Panc1 (cell line): ENCODE results near the gene NAPA. TPM values are rescaled to one million over a fixed set of nuclear protein-coding genes. Genes with fewer than 3 reads are reported as not detected.

Source experiments
- ATAC-seq: fragments of 200-7000 bp; cut with Tn5 transposase; 2 replicates; pipeline ENCODE4 v1.9.1; 2020; ENCODE audit warnings: mild to moderate bottlenecking, moderate library complexity
- BruUV-seq: library from RNA; stranded (reverse); fragments of 400-500 nt; replicated peaks from 2 replicates; lab custom pipeline; 2021; lab: Mats Ljungman, UMichigan
- CTCF ChIA-PET: fragments of 300-600 bp; sonication (Branson Sonifier 250); formaldehyde crosslinking; loops from one replicate; lab custom pipeline; 2022; ENCODE audit warnings: antibody characterized with exemption; lab: Charles Lee
- POLR2A ChIA-PET: fragments of 300-600 bp; sonication (Branson Sonifier 250); formaldehyde crosslinking; loops from one replicate; lab custom pipeline; 2022; ENCODE audit warnings: antibody characterized with exemption; lab: Charles Lee
- DNase-seq: peaks from one replicate; pipeline ENCODE4 v3.0.0-alpha.2; 2010; ENCODE audit warnings: low read depth, low spot score
- H3K27ac ChIP-seq: 2 replicates; pipeline ENCODE4 v1.5.1; 2011; ENCODE audit warnings: mild to moderate bottlenecking, low read length, inconsistent platforms
- H3K27me3 ChIP-seq: fragments of 200-500 bp; sonication (Bioruptor generic); 2 replicates; pipeline ENCODE4 v1.6.0; 2014; ENCODE audit warnings: low read length, inconsistent platforms; ENCODE audit not compliant: control insufficient read depth, insufficient read depth
- H3K36me3 ChIP-seq: fragments of 200-500 bp; sonication (Bioruptor generic); 2 replicates; pipeline ENCODE4 v1.5.1; 2014; ENCODE audit warnings: inconsistent platforms, mild to moderate bottlenecking, low read length, moderate library complexity; ENCODE audit not compliant: control insufficient read depth, insufficient read depth
- H3K4me1 ChIP-seq: 2 replicates; pipeline ENCODE4 v1.5.1; 2011; ENCODE audit warnings: inconsistent platforms, mild to moderate bottlenecking, low read length, moderate library complexity; ENCODE audit not compliant: control insufficient read depth, insufficient read depth
- H3K4me3 ChIP-seq, 2 experiments: 2 replicates each; pipeline ENCODE4 v1.5.1; 2011 to 2012; ENCODE audit warnings: low read depth in 2 of 2, low read length in 2 of 2, mild to moderate bottlenecking in 2 of 2, inconsistent platforms in 1 of 2, moderate library complexity in 1 of 2
- H3K9me3 ChIP-seq: fragments of 200-500 bp; sonication (Bioruptor generic); 2 replicates; pipeline ENCODE4 v1.5.1; 2014; ENCODE audit warnings: low read depth, mild to moderate bottlenecking, inconsistent platforms, low read length, moderate library complexity; ENCODE audit not compliant: control insufficient read depth, insufficient read depth
- POLR2AphosphoS5 ChIP-seq: IDR thresholded peaks from 2 replicates; pipeline ENCODE4 v1.6.1; 2012; ENCODE audit warnings: mild to moderate bottlenecking, low read depth, low read length, moderate library complexity
- REST ChIP-seq, 2 experiments: IDR thresholded peaks; 2 replicates each; pipeline ENCODE4 v1.6.1; 2011 to 2012; ENCODE audit warnings: low read depth in 2 of 2, control low read depth in 1 of 2, low read length in 1 of 2, mild to moderate bottlenecking in 1 of 2, moderate library complexity in 1 of 2; ENCODE audit not compliant: insufficient read depth in 1 of 2
- SIN3A ChIP-seq: IDR thresholded peaks from 2 replicates; pipeline ENCODE4 v1.6.1; 2012; ENCODE audit warnings: low read depth, mild to moderate bottlenecking, low read length, moderate library complexity, borderline replicate concordance; ENCODE audit not compliant: insufficient read depth
- TCF7L2 ChIP-seq: IDR thresholded peaks from 2 replicates; pipeline ENCODE4 v1.6.1; 2011; ENCODE audit warnings: mild to moderate bottlenecking, low read depth, low read length, inconsistent platforms
- in situ Hi-C: cut with HindIII; loops from 2 replicates; pipeline ENCODE4 v1.10.0; 2016; ENCODE audit warnings: low sequenced_read_pairs, low pct_unique_long_range_greater_than_20kb
- intact Hi-C: fragments of 100-400 bp; cut with micrococcal nuclease; formaldehyde crosslinking; loops from one replicate; pipeline ENCODE4 v1.10.0; 2022; ENCODE audit not compliant: unreplicated experiment
- total RNA-seq: library from RNA; stranded (reverse); gene quantifications from one replicate; pipeline ENCODE4 v1.2.1, GENCODE V29; 2021; ENCODE audit not compliant: unreplicated experiment

The NAPA gene
- total RNA-seq, 1 experiment from 2014 or later, result 71.0 TPM

GRCh38 chr19:47456721-47457474 is 58.0 kb downstream of the NAPA start:
- H3K4me1 ChIP-seq, result no peaks in the 10 kb centered on the region
- 0 out of 2 replicates have a peak, but pooled peaks cover 4% of the 10 kb centered on the region for H3K9me3 ChIP-seq
- no peak overlapping the region for H3K27ac ChIP-seq
- no TSS peak for BruUV-seq
- ChIA-PET CTCF (no interaction called here), POLR2A (no interaction called here)
- DNase-seq, result no peak
- no peak for ATAC-seq
- in situ Hi-C loops (no loop called here), intact Hi-C loops (no loop called here)
- no peaks in the 10 kb centered on the region for H3K36me3 ChIP-seq
- H3K27me3 ChIP-seq, result peaks cover 8% of the 10 kb centered on the region; the same call in 1 of the 2 replicates
- H3K4me3 ChIP-seq, result no peak overlapping the region
- TF ChIP-seq TCF7L2 (no peak), POLR2AphosphoS5 (no peak), SIN3A (no peak), REST (IDR thresholded peaks at IDR 0.05; ENCODE audit: insufficient read depth in 1 of 2, low read depth in 2 of 2, low read length in 1 of 2) (no peak)

- 0 out of 2 replicates have a peak, but pooled peaks cover 5% of the 10 kb centered on the region for H3K27me3 ChIP-seq
- ChIA-PET POLR2A (no interaction called here), CTCF (no interaction called here)
- no peak for ATAC-seq
- DNase-seq, result no peak
- no peaks in the 10 kb centered on the region for H3K36me3 ChIP-seq
- no peak overlapping the region for H3K27ac ChIP-seq
- no peak overlapping the region for H3K4me3 ChIP-seq
- no TSS peak for BruUV-seq
- in situ Hi-C loops, result no loop called here
- no peaks in the 10 kb centered on the region for H3K9me3 ChIP-seq
- no peaks in the 10 kb centered on the region for H3K4me1 ChIP-seq
- intact Hi-C loops, result no loop called here
- TF ChIP-seq SIN3A (no peak), REST (IDR thresholded peaks at IDR 0.05; ENCODE audit: insufficient read depth in 1 of 2, low read depth in 2 of 2, low read length in 1 of 2) (peak in 1 of 2 experiments; percentile 39; a peak in 1 of 4 replicates)
Observed at GRCh38 chr19:47450478-47450877, 64.4 kb downstream of the NAPA start.
